MCF 10A (cell line): ENCODE measurements around the gene TMEM119. TPM values are rescaled to one million over a fixed set of nuclear protein-coding genes. Genes with fewer than 3 reads are reported as not detected.

ENCODE experiments used
- BruUV-seq: library from RNA; stranded (reverse); fragments of 400-500 nt; replicated peaks from 2 replicates; lab custom pipeline; 2021; lab: Mats Ljungman, UMichigan
- CTCF ChIA-PET: fragments of 300-600 bp; sonication (Branson Sonifier 250); formaldehyde crosslinking; extraction: SDS; loops from one replicate; lab custom pipeline; 2021; ENCODE audit warnings: antibody characterized with exemption, inconsistent platforms; lab: Yijun Ruan, JAX
- POLR2A ChIA-PET: fragments of 300-600, 350-650 bp; sonication (Branson Sonifier 250); formaldehyde crosslinking; extraction: SDS; loops from one replicate; lab custom pipeline; 2020; ENCODE audit warnings: antibody characterized with exemption, inconsistent platforms; lab: Yijun Ruan, JAX
- DNase-seq: peaks from one replicate; pipeline ENCODE4 v3.0.0-alpha.2; 2018; ENCODE audit not compliant: unreplicated experiment
- H3K27ac Mint-ChIP-seq: one replicate; pipeline ENCODE4 v1.8.0; 2022; ENCODE audit warnings: mild to moderate bottlenecking, low read depth, mixed read lengths; ENCODE audit not compliant: unreplicated experiment
- H3K27me3 Mint-ChIP-seq: one replicate; pipeline ENCODE4 v1.8.0; 2022; ENCODE audit warnings: mixed read lengths; ENCODE audit not compliant: insufficient read depth, unreplicated experiment
- H3K36me3 Mint-ChIP-seq: one replicate; pipeline ENCODE4 v1.8.0; 2022; ENCODE audit warnings: mild to moderate bottlenecking, moderate library complexity, mixed read lengths; ENCODE audit not compliant: insufficient read depth, unreplicated experiment
- H3K4me1 Mint-ChIP-seq: one replicate; pipeline ENCODE4 v1.8.0; 2022; ENCODE audit warnings: mixed read lengths; ENCODE audit not compliant: insufficient read depth, unreplicated experiment
- H3K4me3 Mint-ChIP-seq: one replicate; pipeline ENCODE4 v1.8.0; 2022; ENCODE audit warnings: mild to moderate bottlenecking, moderate library complexity, mixed read lengths; ENCODE audit not compliant: unreplicated experiment
- H3K9me3 Mint-ChIP-seq: one replicate; pipeline ENCODE4 v1.8.0; 2022; ENCODE audit warnings: mixed read lengths; ENCODE audit not compliant: unreplicated experiment
- CTCF ChIP-seq: fragments of 200-600 bp; IDR thresholded peaks from one replicate; pipeline ENCODE4 v1.8.0; 2022; ENCODE audit warnings: antibody characterized with exemption, mild to moderate bottlenecking; ENCODE audit not compliant: unreplicated experiment
- intact Hi-C: fragments of 100-400 bp; cut with micrococcal nuclease; formaldehyde crosslinking; loops from 2 replicates; pipeline ENCODE4 v1.14.1; 2022
- total RNA-seq: library from RNA; stranded (reverse); gene quantifications from 2 replicates; pipeline ENCODE4 v1.2.3, GENCODE V29; 2022

The TMEM119 gene
- total RNA-seq, 1 experiment from 2014 or later, result not detected

DNA sequence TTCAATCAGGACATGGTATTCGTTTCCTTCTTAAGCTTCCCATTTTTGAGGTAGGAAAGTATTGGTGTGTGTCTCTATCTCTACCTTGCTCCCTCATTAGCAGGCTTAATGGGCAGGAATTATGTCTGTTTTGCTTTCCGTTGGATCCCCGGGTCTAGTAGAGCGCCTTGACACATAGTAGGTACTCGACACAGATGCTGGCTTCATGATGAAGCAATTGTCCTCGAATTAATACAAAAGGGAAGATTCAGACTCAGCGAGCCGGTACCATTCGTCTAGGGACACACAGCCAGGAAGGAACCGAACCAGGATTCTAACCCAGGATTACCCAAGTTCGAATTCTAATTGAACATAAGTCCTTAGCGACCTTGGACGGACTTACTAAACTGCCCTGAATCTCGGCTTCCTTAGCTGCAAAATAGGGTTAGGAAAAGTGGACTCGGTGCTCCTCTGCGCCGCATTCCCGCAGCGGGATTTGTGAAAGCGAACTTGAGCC, 36.0 kb downstream of the TMEM119 start:
- CTCF ChIA-PET, result interaction anchor here (1.1 to 14.4 kb wide), 4 partner anchors 56 to 538 kb away, joined by 3 to 274 read pairs (median 6); no protein-coding TSS in a partner anchor
- Mint-ChIP-seq H3K27ac (peak overlapping the region; percentile 99), H3K27me3 (no peaks in the 10 kb centered on the region), H3K4me1 (peaks cover 27% of the 10 kb centered on the region), H3K4me3 (peak overlapping the region; percentile 96), H3K9me3 (no peaks in the 10 kb centered on the region), H3K36me3 (peaks cover 46% of the 10 kb centered on the region)
- intact Hi-C loops, result loop anchor here (2.0 to 5.0 kb wide), 3 partner anchors 170 to 389 kb away; partner anchors contain the start of gene CORO1C
- no peak for TF ChIP-seq CTCF
- DNase-seq, result no peak
- POLR2A ChIA-PET, result interaction anchor here (0.6 to 8.3 kb wide), 34 partner anchors 8 to 816 kb away, joined by 3 to 105 read pairs (median 5); partner anchors contain the start of genes ALKBH2, CORO1C, SSH1 and USP30
- no TSS peak for BruUV-seq

DNA sequence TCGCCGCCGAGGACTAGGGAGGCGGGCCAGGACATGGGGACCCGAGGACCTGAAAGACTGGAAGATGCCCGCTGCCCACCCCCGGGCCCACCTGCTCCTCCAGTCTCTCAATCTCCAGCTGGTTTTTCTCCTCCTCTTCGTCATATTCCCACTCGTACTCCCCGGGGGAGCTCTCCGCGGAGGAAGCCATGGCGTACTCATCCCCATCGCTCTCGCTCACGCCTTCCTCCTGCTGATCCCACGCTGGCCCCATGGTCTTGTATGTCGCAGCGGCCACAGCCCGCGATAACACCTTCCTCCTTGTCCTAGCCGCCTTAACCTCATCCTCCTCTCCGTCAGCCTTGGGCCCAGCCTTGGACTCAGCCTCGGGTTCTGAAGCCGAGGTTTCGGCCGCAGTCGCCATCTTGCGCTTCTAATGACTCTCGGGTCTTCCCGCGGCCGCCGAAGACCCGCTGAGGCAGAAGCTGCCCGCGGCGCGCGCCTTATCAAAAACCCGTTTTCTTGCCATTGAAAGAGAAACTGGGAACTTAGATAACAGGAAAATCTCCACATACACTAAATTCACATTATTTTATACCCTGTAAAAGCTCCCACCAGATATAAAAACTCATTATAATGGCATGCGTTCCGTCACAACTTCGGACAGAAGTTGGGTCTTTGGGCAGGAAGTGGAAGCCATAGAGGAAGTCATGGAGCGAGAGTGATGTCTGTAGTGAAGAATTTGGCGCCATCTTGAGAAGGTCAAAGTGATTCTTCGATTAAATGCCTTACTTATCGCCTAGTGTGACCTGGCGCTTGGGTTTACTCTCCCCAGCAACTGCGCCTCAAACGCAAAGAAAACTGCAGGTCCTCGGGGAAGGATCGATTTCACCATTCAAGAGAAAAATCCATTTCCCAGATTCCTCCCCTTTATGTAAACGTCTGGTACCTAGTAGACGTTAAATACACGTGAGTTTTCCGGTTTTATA, 36.8 kb downstream of the TMEM119 start, which contains the start of gene SART3:
Gene SART3 (minus strand): TSS at position 422 of the 968 bp plus-strand sequence. CDS start 19 bp downstream, at position 403.
- H3K27me3 Mint-ChIP-seq, result no peaks in the 10 kb centered on the region
- peak within 1 kb of the TSS; percentile 96 for H3K4me3 Mint-ChIP-seq
- peaks cover 28% of the 10 kb centered on the region for H3K4me1 Mint-ChIP-seq
- POLR2A ChIA-PET, result interaction anchor here (0.6 to 8.3 kb wide), 31 partner anchors 9 to 802 kb away, joined by 3 to 105 read pairs (median 4); partner anchors contain the start of genes SSH1 and USP30
- CTCF ChIA-PET, result interaction anchor here (0.7 to 14.4 kb wide), 10 partner anchors 31 to 525 kb away, joined by 3 to 274 read pairs (median 4); no protein-coding TSS in a partner anchor
- peak; percentile 90 for DNase-seq
- TF ChIP-seq CTCF, result no peak
- H3K9me3 Mint-ChIP-seq, result no peaks in the 10 kb centered on the region
- BruUV-seq, result no TSS peak
- H3K27ac Mint-ChIP-seq, result peak within 1 kb of the TSS; percentile 99
- intact Hi-C loops, result loop anchor here (5.0 kb wide), 1 partner anchor 171 kb away; the partner anchor contains the start of gene CORO1C
- H3K36me3 Mint-ChIP-seq, result peaks cover 42% of the 10 kb centered on the region

GRCh38 chr12:108560321-108560721, 37.6 kb downstream of the TMEM119 start:
- peak; percentile 24 for DNase-seq
- peaks cover 23% of the 10 kb centered on the region for H3K4me1 Mint-ChIP-seq
- no peaks in the 10 kb centered on the region for H3K9me3 Mint-ChIP-seq
- H3K27ac Mint-ChIP-seq, result peak overlapping the region; percentile 99
- TF ChIP-seq CTCF, result no peak
- BruUV-seq, result no TSS peak
- intact Hi-C loops, result loop anchor here (5.0 kb wide), 1 partner anchor 172 kb away; the partner anchor contains the start of gene CORO1C
- H3K27me3 Mint-ChIP-seq, result no peaks in the 10 kb centered on the region
- ChIA-PET POLR2A (interaction anchor here (0.6 to 8.3 kb wide), 23 partner anchors 9 to 801 kb away, joined by 3 to 105 read pairs (median 6); partner anchors contain the start of genes PRDM4, SSH1 and USP30), CTCF (interaction anchor here (0.7 to 14.4 kb wide), 8 partner anchors 31 to 526 kb away, joined by 3 to 274 read pairs (median 3); no protein-coding TSS in a partner anchor)
- H3K36me3 Mint-ChIP-seq, result peaks cover 36% of the 10 kb centered on the region
- peak overlapping the region; percentile 96 for H3K4me3 Mint-ChIP-seq
